Measurements from ENCODE around the gene MAP3K9.

Gene MAP3K9

DNA sequence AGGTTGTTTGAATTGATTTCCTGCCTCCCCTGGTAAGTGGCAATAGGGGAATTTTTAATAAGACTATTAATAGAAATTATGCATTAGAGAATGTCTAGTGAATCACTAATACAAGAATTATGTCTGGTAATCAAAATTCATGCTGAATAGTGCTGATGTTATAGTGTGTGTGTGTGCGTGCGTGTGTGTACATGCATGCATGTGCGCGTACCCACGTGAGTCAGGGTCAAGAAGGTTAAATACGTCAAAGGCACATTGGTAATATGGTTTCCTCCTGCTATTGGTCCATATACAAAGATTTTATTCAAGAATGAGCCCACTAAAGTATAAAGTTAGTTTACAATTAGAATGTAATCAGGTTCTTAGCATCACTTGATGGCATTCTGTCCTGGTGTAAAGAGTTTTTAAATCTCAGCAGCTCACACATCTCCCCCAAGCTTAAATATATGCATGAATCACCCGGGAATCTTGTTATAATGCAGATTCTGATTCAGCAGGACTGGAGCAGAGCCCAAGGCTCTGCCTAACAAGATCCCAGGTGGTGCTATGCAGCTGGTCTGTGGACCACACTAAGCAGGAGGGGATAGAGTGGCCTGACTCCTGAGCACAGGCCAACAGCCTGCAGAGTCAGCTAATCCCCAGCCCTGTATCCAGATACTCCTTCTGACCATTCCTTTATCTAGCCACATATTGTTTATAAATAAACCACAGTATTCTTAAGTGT, 123.7 kb downstream of the MAP3K9 start:
- no peak for DNase-seq

DNA sequence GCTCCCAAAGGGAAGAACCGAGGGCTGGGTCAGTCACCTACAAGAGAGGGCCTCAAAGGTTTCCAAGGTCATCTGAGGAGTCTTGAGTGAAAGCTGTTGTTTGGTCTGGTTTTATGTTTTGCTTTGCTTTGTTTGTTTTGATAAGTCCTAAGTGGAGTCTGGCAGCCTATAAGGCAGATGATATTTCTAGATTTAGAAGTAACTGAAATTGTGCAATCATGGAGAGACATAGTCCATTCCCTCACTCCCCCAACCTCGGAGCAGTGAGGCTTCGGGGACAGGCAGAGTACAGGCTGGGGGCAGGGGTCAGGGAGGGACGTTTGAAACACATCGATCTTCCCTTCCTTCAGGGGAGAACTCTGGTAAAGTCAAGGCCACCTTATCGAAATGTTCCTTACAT, 125.3 kb downstream of the MAP3K9 start:
- no peak for DNase-seq

DNA sequence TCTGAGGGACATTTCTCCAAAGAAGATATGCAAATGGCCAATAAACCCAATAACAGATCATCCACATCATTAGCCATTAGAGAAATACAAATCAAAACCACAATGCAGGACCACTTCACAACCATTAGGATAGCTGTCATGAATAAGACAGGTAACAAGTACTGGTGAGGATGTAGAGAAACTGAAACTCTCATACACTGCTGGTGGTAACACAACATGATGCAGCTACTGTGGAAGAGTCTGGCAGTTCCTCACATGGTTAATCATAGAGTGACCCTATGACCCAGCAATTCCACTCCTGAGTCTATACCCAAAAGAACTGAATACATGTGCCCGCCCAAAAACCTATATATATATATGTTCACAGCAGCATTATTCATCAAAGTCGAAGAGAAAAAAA, 128.6 kb downstream of the MAP3K9 start:
- no peak for DNase-seq

DNA sequence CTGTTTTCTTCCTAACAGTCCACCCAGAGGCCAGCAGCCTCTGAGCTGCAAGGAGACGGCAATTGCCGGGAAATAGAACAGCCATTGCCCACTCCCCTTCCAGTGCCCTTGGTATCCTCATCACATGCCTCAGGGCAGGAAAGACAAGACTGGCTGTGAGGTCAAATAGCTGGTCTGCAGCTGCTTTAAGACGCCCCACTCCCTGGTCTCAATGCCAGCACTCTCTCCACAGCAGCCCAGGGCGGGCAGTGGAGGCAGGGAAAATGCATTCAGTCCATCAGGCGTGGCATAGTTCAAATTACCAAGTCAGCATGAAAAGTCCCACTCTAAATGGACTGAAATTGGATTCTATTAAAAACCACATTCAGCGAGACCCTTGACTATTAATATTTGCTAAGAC, 132.0 kb downstream of the MAP3K9 start:
- DNase-seq = no peak

All from DMS 273 treated with DMSO at 0.1 percent for 48 hours (cell line).